B cell (primary cell): ENCODE measurements around the gene STX8. TPM values are rescaled to one million over a fixed set of nuclear protein-coding genes. Genes with fewer than 3 reads are reported as not detected.

Source experiments
- ATAC-seq: fragments of 200-7000 bp; cut with Tn5 transposase; one replicate; pipeline ENCODE4 v1.10.0; 2021; ENCODE audit warnings: low read depth, mild to moderate bottlenecking, moderate number of reproducible peaks, moderate library complexity
- CTCF ChIA-PET: fragments of 350-600 bp; sonication (Branson Sonifier 250); formaldehyde crosslinking; loops from one replicate; lab custom pipeline; 2021; ENCODE audit warnings: antibody characterized with exemption, inconsistent platforms; lab: Charles Lee
- POLR2A ChIA-PET: fragments of 350-600 bp; sonication (Branson Sonifier 250); formaldehyde crosslinking; loops from one replicate; lab custom pipeline; 2021; ENCODE audit warnings: antibody characterized with exemption; lab: Charles Lee
- DNase-seq: peaks from one replicate; pipeline ENCODE4 v3.0.0; 2013
- H2AFZ ChIP-seq: 2 replicates; pipeline ENCODE4 v1.6.1; 2012; ENCODE audit warnings: mild to moderate bottlenecking, low read depth, low read length; ENCODE audit not compliant: insufficient read depth, poor library complexity, severe bottlenecking
- H3K27ac ChIP-seq, 2 donors: 1 replicate in 1 of 2; 2 replicates in 1 of 2; pipeline ENCODE4 v1.5.1; 2012 to 2013; ENCODE audit warnings: low read length in 2 of 2, mild to moderate bottlenecking in 2 of 2, moderate library complexity in 1 of 2
- H3K27me3 ChIP-seq, 4 experiments: fragments of 200-600 bp in 1 of 4; sonication (generic) in 1 of 4; replicated peaks in 1 of 4; 1 replicate in 2 of 4; 2 replicates in 2 of 4; pipeline versions ENCODE4 v1.6.1 to v1.7.0; 2013 to 2016; ENCODE audit warnings: low read length in 3 of 4, mild to moderate bottlenecking in 2 of 4, mixed read lengths in 1 of 4, moderate library complexity in 1 of 4; ENCODE audit not compliant: insufficient read depth in 4 of 4, control insufficient read depth in 3 of 4; ENCODE audit errors: control extremely low read depth in 1 of 4
- H3K36me3 ChIP-seq, 2 experiments: replicated peaks in 1 of 2; 1 replicate in 1 of 2; 2 replicates in 1 of 2; pipeline versions ENCODE4 v1.6.1 to v1.7.1; 2013; ENCODE audit warnings: low read length in 1 of 2; ENCODE audit not compliant: insufficient read depth in 2 of 2, control insufficient read depth in 1 of 2; ENCODE audit errors: control extremely low read depth in 1 of 2, extremely low read depth in 1 of 2
- H3K4me1 ChIP-seq, 2 donors: fragments of 200-600 bp in 1 of 2; sonication (generic) in 1 of 2; 1 replicate in 1 of 2; 2 replicates in 1 of 2; pipeline versions ENCODE4 v1.5.1 to v1.6.1; 2013 to 2017; ENCODE audit warnings: low read length in 2 of 2; ENCODE audit not compliant: control insufficient read depth in 2 of 2, insufficient read depth in 2 of 2
- H3K4me2 ChIP-seq: replicated peaks from 2 replicates; pipeline ENCODE3; 2012; ENCODE audit warnings: mild to moderate bottlenecking, low read depth, low read length; ENCODE audit not compliant: poor library complexity, severe bottlenecking
- H3K4me3 ChIP-seq, 5 experiments: fragments of 200-600 bp in 1 of 5; sonication (generic) in 1 of 5; 1 replicate in 3 of 5; 2 replicates in 2 of 5; pipeline versions ENCODE4 v1.5.1 to v1.7.0; 2011 to 2016; ENCODE audit warnings: low read length in 4 of 5, mild to moderate bottlenecking in 4 of 5, low read depth in 2 of 5, control low read depth in 1 of 5, moderate library complexity in 1 of 5; ENCODE audit not compliant: insufficient read depth in 1 of 5; ENCODE audit errors: control extremely low read depth in 1 of 5, extremely low read depth in 1 of 5
- H3K79me2 ChIP-seq: fragments of 200-600 bp; sonication (generic); one replicate; pipeline ENCODE4 v1.6.0; 2016; ENCODE audit warnings: low read length; ENCODE audit not compliant: control insufficient read depth, insufficient read depth
- H3K9ac ChIP-seq: fragments of 200-600 bp; sonication (generic); 2 replicates; pipeline ENCODE4 v1.6.1; 2017; ENCODE audit warnings: mild to moderate bottlenecking, low read length, moderate library complexity
- H3K9me3 ChIP-seq, 3 donors: one replicate each; pipeline versions ENCODE4 v1.6.1 to v1.7.1; 2013; ENCODE audit warnings: low read length in 2 of 3; ENCODE audit not compliant: control insufficient read depth in 2 of 3, insufficient read depth in 1 of 3; ENCODE audit errors: control extremely low read depth in 1 of 3
- H4K20me1 ChIP-seq: 2 replicates; pipeline ENCODE4 v1.6.0; 2012; ENCODE audit warnings: mild to moderate bottlenecking, low read length; ENCODE audit not compliant: insufficient read depth, control insufficient read depth, poor library complexity, severe bottlenecking
- H3K27ac Mint-ChIP-seq: one replicate; pipeline ENCODE4 v1.8.0; 2021; ENCODE audit warnings: mixed read lengths
- H3K27me3 Mint-ChIP-seq: one replicate; pipeline ENCODE4 v1.8.0; 2021; ENCODE audit warnings: mixed read lengths
- H3K4me1 Mint-ChIP-seq: one replicate; pipeline ENCODE4 v1.8.0; 2021; ENCODE audit warnings: mixed read lengths
- H3K4me3 Mint-ChIP-seq: one replicate; pipeline ENCODE4 v1.8.0; 2021; ENCODE audit warnings: mixed read lengths
- H3K9me3 Mint-ChIP-seq: one replicate; pipeline ENCODE4 v1.8.0; 2022; ENCODE audit warnings: mixed read lengths; ENCODE audit not compliant: insufficient read depth
- EZH2 ChIP-seq: IDR thresholded peaks from 2 replicates; pipeline ENCODE4 v1.6.1; 2012; ENCODE audit warnings: borderline replicate concordance, low read depth, mild to moderate bottlenecking, moderate library complexity, low read length; ENCODE audit not compliant: insufficient read depth, poor library complexity, severe bottlenecking
- WGBS: methylation state at CpG from one replicate; pipeline ENCODE4 v1.1.5; 2013; ENCODE audit warnings: missing lambda C conversion rate; ENCODE audit not compliant: insufficient coverage; 5-methylcytosine and 5-hydroxymethylcytosine counted together
- intact Hi-C: fragments of 100-400 bp; cut with micrococcal nuclease; formaldehyde crosslinking; loops from one replicate; pipeline ENCODE4 v1.10.0; 2022
- polyA plus RNA-seq: library from polyadenylated mRNA; depleted of rRNA; stranded (reverse); fragments of >200 nt; gene quantifications from 2 replicates; pipeline ENCODE4 v1.2.3, GENCODE V29; 2012
- total RNA-seq, 2 donors: library from RNA; stranded (reverse); fragments of 120-200 nt in 1 of 2; gene quantifications; 1 replicate in 1 of 2; 2 replicates in 1 of 2; pipeline versions ENCODE4 v1.2.3 to v1.2.4, GENCODE V29; 2013 to 2022
- TF ChIP-seq, protein P1 (sequence below): fragments of 200-600 bp; IDR thresholded peaks from one replicate; pipeline ENCODE4 v1.8.0; 2022; ENCODE audit warnings: antibody characterized with exemption, mild to moderate bottlenecking

Gene STX8
- total and polyA plus RNA-seq, 2 donors (not counting 1 experiment from before 2014, with no cell fraction given), result 35.8 to 61.5 TPM

GRCh38 chr17:9401434-9401833 is 174.2 kb downstream of the STX8 start:
- Histone ChIP-seq H2AFZ (no peak overlapping the region), H3K79me2 (no peaks in the 10 kb centered on the region), H3K4me3 (no peak overlapping the region), H3K4me2 (no peak overlapping the region), H3K9me3 (no peaks in the 10 kb centered on the region), H4K20me1 (no peaks in the 10 kb centered on the region), H3K27me3 (no peaks in the 10 kb centered on the region), H3K9ac (no peak overlapping the region), H3K27ac (no peak overlapping the region), H3K4me1 (no peaks in the 10 kb centered on the region), H3K36me3 (no peaks in the 10 kb centered on the region)
- Mint-ChIP-seq H3K27me3 (no peaks in the 10 kb centered on the region), H3K9me3 (peaks cover 6% of the 10 kb centered on the region), H3K4me3 (no peak overlapping the region), H3K4me1 (peaks cover 3% of the 10 kb centered on the region), H3K27ac (no peak overlapping the region)
- ATAC-seq, result no peak
- no peak for TF ChIP-seq EZH2
- TF ChIP-seq, protein P1, sequence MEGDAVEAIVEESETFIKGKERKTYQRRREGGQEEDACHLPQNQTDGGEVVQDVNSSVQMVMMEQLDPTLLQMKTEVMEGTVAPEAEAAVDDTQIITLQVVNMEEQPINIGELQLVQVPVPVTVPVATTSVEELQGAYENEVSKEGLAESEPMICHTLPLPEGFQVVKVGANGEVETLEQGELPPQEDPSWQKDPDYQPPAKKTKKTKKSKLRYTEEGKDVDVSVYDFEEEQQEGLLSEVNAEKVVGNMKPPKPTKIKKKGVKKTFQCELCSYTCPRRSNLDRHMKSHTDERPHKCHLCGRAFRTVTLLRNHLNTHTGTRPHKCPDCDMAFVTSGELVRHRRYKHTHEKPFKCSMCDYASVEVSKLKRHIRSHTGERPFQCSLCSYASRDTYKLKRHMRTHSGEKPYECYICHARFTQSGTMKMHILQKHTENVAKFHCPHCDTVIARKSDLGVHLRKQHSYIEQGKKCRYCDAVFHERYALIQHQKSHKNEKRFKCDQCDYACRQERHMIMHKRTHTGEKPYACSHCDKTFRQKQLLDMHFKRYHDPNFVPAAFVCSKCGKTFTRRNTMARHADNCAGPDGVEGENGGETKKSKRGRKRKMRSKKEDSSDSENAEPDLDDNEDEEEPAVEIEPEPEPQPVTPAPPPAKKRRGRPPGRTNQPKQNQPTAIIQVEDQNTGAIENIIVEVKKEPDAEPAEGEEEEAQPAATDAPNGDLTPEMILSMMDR, result no peak
- no peak for DNase-seq
- ChIA-PET CTCF (no interaction called here), POLR2A (no interaction called here)
- WGBS, result no CpG with 5 or more reads among the region's 4 CpGs
- intact Hi-C loops, result no loop called here

GRCh38 chr17:9389111-9389527 is 186.5 kb downstream of the STX8 start:
- Histone ChIP-seq H3K9me3 (peaks cover 6 to 21% (median 7%) of the 10 kb centered on the region in 3 donors), H2AFZ (no peak overlapping the region), H3K27ac (peak overlapping the region in 1 of 2 donors; percentile 33), H3K36me3 (peaks cover 0 to 8% of the 10 kb centered on the region in 2 experiments), H3K4me1 (peaks cover 4 to 6% of the 10 kb centered on the region in 2 donors), H3K4me2 (no peak overlapping the region), H4K20me1 (no peaks in the 10 kb centered on the region), H3K79me2 (no peaks in the 10 kb centered on the region), H3K4me3 (no peak overlapping the region), H3K9ac (peak overlapping the region; percentile 15), H3K27me3 (no peaks in the 10 kb centered on the region)
- no peaks in the 10 kb centered on the region for H3K27me3 Mint-ChIP-seq
- H3K9me3 Mint-ChIP-seq, result peaks cover 7% of the 10 kb centered on the region
- H3K27ac Mint-ChIP-seq, result no peak overlapping the region
- 67% methylated on average over 1 of the region's 3 CpGs for WGBS
- ChIA-PET CTCF (no interaction called here), POLR2A (no interaction called here)
- H3K4me3 Mint-ChIP-seq, result no peak overlapping the region
- H3K4me1 Mint-ChIP-seq, result peaks cover 7% of the 10 kb centered on the region
- DNase-seq, result peak; percentile 32
- intact Hi-C loops, result no loop called here
- ATAC-seq, result no peak
- TF ChIP-seq, protein P1, result no peak
- no peak for TF ChIP-seq EZH2
